Esophagus squamous epithelium (tissue), 4 donors: ENCODE data around the gene CDC42BPA.

Source experiments
- POLR2A ChIP-seq, 4 donors: fragments of 450-650 bp; IDR thresholded peaks; one replicate each; pipeline ENCODE4 v1.6.1; 2017; ENCODE audit warnings: antibody characterized with exemption in 4 of 4, mild to moderate bottlenecking in 4 of 4, moderate library complexity in 3 of 4
- TF ChIP-seq, protein P1 (sequence below), 6 experiments: fragments of 450-650 bp in 4 of 6; fragments of 200-600 bp in 2 of 6; sonication (generic) in 2 of 6; IDR thresholded peaks; one replicate each; pipeline ENCODE4 v1.5.1; 2016 to 2019; ENCODE audit warnings: antibody characterized with exemption in 6 of 6, mild to moderate bottlenecking in 4 of 6, moderate library complexity in 4 of 6

DNA sequence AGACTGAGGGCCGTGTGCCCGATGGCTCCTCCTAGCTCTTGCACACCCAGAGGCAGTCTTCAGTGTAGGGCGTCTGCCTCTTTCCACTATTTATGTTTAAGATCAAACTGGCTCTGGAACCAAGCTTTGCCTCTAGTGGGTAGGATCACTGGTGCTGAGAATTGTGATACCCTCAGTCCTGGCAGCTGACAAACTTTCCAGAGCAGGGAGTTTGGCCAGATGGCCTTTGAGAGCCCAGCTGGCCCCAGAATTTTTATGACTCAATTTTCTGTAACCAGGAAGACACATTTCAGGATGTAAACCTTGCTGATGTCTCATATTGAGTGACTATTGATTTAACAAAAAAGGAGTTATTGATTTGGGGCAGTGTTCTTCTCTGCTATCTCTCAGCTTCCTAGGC lies 371.5 kb downstream of the CDC42BPA start:
- TF ChIP-seq, protein P1, sequence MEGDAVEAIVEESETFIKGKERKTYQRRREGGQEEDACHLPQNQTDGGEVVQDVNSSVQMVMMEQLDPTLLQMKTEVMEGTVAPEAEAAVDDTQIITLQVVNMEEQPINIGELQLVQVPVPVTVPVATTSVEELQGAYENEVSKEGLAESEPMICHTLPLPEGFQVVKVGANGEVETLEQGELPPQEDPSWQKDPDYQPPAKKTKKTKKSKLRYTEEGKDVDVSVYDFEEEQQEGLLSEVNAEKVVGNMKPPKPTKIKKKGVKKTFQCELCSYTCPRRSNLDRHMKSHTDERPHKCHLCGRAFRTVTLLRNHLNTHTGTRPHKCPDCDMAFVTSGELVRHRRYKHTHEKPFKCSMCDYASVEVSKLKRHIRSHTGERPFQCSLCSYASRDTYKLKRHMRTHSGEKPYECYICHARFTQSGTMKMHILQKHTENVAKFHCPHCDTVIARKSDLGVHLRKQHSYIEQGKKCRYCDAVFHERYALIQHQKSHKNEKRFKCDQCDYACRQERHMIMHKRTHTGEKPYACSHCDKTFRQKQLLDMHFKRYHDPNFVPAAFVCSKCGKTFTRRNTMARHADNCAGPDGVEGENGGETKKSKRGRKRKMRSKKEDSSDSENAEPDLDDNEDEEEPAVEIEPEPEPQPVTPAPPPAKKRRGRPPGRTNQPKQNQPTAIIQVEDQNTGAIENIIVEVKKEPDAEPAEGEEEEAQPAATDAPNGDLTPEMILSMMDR (IDR thresholded peaks at IDR 0.05) = no peak
- no peak for TF ChIP-seq POLR2A (IDR thresholded peaks at IDR 0.05)
